CD4-positive, alpha-beta T cell treated with Interleukin-4 for 4 hours (primary cell): ENCODE measurements around the gene TCEAL9.
A peak's percentile ranks its signal among the peaks of the same experiment; 100 is the strongest.
"Not testable (repeated sequence)": the region's sequence is repeated elsewhere in the genome, so short reads cannot be mapped to it uniquely, and the experiment has no call there.

Source experiments
- DNase-seq: peaks from one replicate; pipeline ENCODE4 v3.0.0-alpha.2; 2020

TCEAL9 gene

DNA sequence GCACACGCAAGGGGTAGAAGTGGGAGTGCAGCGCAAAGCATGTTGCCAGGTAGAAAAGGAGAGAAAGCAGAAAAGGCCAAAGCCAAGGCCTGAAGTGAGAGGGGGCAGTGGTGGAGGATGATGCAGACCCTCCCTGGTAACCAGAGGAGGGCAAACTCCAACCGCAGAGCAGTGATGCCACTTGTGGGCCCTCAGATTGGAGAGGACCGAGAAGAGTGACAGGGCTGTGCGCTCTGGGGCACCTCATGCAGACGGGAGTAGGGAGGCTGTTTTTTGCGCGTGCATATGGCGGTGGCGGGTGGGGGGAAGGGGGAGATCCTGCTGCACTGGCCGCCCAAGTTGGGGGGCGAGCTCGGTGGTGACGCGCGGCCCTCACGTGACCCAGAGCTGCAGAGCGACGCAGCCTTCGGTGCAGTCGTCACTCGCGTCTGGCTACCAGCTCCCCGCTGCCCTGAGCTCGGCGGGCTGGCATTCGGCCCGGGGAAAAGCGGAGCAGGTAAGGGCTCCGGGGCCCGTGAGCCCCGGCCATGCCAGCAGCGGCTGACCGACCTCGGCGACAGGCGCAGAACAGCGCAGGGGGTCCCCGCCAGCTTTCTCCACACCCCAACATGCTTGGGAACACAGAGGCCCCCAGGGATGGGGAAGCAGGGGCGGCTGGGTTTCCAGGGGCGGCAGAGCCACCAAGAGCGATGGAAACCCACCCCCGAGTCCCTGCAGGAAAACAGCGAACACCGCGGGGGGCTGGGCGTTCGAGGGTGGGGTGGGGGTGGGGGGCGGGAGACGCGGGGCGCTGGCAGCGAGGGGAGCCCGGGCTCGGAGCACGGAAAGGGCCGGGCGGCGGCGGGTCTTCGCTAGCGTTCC, 20.0 kb downstream of the TCEAL9 start, which contains the start of gene BEX3:
BEX3 (plus strand) TSS at position 421 of the 861 bp plus-strand sequence. CDS start 984 bp downstream, outside the sequence.
- DNase-seq: no peak

DNA sequence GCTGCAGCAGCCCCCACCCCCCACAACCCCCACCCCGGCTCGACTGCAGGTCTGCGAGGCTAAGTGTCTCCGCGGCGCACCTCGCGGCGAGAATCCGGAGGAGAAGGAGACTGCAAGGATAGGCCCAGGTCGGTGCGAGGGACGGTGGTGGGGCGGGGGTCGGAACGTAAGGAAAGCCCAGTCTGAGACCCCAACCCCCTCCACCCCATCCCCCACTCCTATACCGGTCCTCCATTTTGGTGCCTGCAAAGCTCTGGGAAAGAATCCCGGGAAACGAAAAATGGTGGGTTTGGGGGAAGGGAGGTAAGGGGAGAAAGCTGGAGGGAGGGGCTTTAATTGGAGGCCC, 20.6 kb downstream of the TCEAL9 start:
- no peak for DNase-seq

DNA sequence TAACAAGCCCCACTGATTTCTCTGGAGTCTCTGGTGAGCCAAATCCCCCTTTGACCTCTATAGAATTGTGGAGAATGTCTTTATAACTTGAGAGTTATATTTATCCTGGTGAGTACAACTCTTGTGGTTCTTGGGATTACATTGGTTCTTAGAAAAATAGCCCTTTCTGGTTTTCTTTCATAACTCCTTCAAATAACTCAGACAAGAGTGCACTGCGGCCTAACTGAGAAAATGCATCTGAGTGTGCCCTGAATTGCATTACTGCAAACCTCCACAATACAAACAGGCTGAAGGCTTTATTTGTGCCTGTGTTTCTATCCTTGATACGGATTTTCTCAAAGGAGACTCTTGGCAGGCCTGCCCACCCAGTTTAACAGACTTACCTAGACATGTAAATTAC, 22.7 kb downstream of the TCEAL9 start:
- DNase-seq: no peak

GRCh38 chrX:103382877-103383276, 26.6 kb downstream of the TCEAL9 start:
- no peak for DNase-seq

DNA sequence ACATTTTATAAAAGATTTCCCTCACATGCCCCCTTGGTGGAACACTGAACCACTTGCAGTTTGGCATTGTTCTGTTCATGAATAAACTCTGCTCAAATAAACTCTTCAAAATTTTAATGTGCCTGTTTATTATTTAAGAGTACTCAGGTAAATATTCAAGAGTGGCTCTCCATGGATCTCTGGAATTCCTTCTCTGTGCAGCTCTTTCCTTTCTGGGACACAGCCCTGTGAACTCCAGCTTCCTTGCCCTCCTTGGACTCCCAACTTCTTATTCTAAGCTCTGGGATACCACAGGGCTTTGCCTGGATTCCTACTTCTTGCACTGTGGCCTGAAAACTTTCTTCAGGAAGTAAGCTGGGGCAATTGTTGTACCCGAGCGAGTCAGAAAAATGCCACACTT, 28.4 kb downstream of the TCEAL9 start:
- DNase-seq: no peak

DNA sequence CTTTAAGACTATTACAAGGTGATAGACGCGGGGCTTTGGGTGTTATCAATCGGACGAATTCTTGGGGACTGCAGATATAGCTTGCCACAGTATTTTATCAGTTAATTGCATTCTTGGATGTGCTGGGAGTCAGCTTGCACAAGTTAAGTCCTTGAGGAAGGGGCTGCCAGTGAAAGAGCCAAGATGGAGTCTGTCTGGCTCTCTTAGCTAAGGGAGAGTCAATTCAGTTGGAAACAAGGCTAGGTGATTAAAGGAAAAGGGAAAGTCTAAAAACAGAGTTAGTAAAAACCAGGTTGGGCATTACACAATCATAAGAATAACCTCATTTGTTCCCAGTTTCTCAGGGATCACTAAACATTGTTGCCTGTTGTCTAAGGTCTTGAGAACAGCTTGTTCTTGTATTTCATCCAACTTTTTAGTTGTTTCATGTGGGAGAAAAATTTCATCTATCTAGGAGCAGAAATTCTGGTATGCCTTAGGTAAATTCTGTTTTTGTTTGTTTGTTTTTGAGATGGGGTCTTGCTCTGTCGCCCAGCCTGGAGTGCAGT, 29.1 kb downstream of the TCEAL9 start:
- DNase-seq: not testable (repeated sequence)

- no peak for DNase-seq
These were observed 30.0 kb downstream of the TCEAL9 start for GRCh38 chrX:103386332-103386731.

- no peak for DNase-seq
These were observed 37.2 kb downstream of the TCEAL9 start for GRCh38 chrX:103393487-103393886.

- no peak for DNase-seq
These were observed 39.9 kb downstream of the TCEAL9 start for GRCh38 chrX:103396186-103396585.

GRCh38 chrX:103396660-103397059, 40.4 kb downstream of the TCEAL9 start:
- no peak for DNase-seq

GRCh38 chrX:103397707-103398106, 41.4 kb downstream of the TCEAL9 start:
- no peak for DNase-seq

- no peak for DNase-seq
These were observed 42.1 kb downstream of the TCEAL9 start for GRCh38 chrX:103398421-103398864.

DNA sequence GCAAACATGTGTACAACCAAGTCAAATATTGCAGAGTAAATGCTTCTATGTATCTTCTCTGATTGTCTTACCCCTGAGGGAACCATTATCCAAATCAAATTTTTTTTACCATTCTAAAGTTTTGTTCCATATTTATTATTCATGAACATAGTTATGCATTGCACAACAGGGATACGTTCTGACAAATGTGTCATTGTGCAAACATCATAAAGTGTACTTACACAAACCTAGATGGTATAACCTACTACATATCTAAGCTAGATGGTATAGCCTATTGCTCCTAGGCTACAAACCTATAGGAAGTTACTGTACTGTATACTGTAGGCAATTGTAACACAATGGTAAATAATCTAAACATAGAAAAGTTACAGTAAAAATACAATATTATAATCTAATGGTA, 43.4 kb downstream of the TCEAL9 start:
- DNase-seq: no peak

GRCh38 chrX:103400931-103401330, 44.6 kb downstream of the TCEAL9 start:
- no peak for DNase-seq

GRCh38 chrX:103404231-103405008, 48.1 kb downstream of the TCEAL9 start:
- DNase-seq: peak; percentile 1

DNA sequence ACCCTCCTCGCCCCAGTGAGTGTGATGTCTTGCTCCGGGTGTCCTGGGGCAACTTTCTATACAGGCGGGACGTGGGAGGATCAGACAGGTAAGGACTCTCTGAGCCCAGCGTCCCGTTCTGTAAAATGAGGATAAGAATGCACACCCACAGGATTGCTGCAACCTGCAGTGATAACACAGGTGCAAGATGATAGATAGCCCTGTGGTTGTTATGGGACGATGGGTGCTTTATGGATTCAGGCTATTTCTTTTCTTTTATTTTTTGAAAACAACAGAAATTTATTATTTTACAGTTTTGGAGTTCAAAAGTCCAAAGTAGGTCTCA, 48.7 kb downstream of the TCEAL9 start:
- DNase-seq: no peak

DNA sequence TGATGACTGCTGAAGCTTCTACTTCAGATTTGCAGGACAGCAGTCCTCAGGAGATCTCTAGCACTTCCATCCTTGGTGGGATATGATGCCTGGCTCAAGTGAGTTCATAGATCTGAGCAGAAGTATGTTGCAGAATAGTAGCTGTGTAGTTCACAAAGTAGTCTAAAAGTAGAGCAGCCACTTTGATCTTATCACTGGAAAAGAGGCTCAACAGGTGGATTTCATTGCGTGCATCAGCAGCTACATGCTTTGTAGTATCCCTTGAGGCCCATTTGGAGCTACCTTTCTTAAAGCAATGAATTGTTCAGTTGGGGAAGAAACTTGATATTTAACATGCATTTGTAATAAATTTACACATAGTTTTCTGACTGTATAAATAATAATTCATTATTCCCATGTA, 50.0 kb downstream of the TCEAL9 start:
- no peak for DNase-seq

- DNase-seq: no peak
These were observed 51.5 kb downstream of the TCEAL9 start for GRCh38 chrX:103407776-103408175.
